HCT116 (cell line): Measurements from ENCODE around the gene WDR48. TPM values are rescaled to one million over a fixed set of nuclear protein-coding genes. Genes with fewer than 3 reads are reported as not detected.

Source experiments
- ATAC-seq: fragments of 200-7000 bp; cut with Tn5 transposase; 2 replicates; pipeline ENCODE4 v1.9.1; 2020; ENCODE audit warnings: mild to moderate bottlenecking, moderate library complexity
- BruUV-seq: library from RNA; stranded (reverse); fragments of 400-500 nt; replicated peaks from 2 replicates; lab custom pipeline; 2021; lab: Mats Ljungman, UMichigan
- CTCF ChIA-PET: fragments of 300-600 bp; sonication (Branson Sonifier 250); formaldehyde crosslinking; loops from one replicate; lab custom pipeline; 2021; ENCODE audit warnings: antibody characterized with exemption; lab: Charles Lee
- POLR2A ChIA-PET: fragments of 300-600, 350-600 bp; sonication (Branson Sonifier 250); formaldehyde crosslinking; loops from one replicate; lab custom pipeline; 2021; ENCODE audit warnings: antibody characterized with exemption; lab: Charles Lee
- RAD21 ChIA-PET, 2 experiments: fragments of 300-600 bp; sonication (Branson Sonifier 250); formaldehyde crosslinking; loops; one replicate each; lab custom pipeline; 2023; ENCODE audit warnings: low total read pairs in 2 of 2; ENCODE audit not compliant: uncharacterized antibody in 2 of 2, unreplicated experiment in 2 of 2, low non-redundant PET in 1 of 2; lab: Charles Lee
- DNase-seq: peaks from one replicate; pipeline ENCODE4 v3.0.0-alpha.2; 2010; ENCODE audit warnings: low read depth, low spot score
- H2AFZ ChIP-seq: fragments of 200-600 bp; shearing (Covaris generic), sonication (generic); 2 replicates; pipeline ENCODE4 v1.6.1; 2017; ENCODE audit warnings: low read depth, mixed run types, mixed read lengths, antibody characterized with exemption, low read length; ENCODE audit not compliant: poor library complexity, severe bottlenecking
- H3K27ac ChIP-seq: 2 replicates; pipeline ENCODE4 v1.5.1; 2012; ENCODE audit warnings: low read depth, low read length
- H3K27me3 ChIP-seq: fragments of 200-600 bp; sonication (generic); 2 replicates; pipeline ENCODE4 v1.6.1; 2016; ENCODE audit warnings: mixed run types, low read length, mixed read lengths; ENCODE audit not compliant: insufficient read depth
- H3K36me3 ChIP-seq, 2 experiments: fragments of 200-500 bp in 1 of 2; fragments of 200-600 bp in 1 of 2; sonication (Bioruptor generic) in 1 of 2; sonication (generic) in 1 of 2; 2 replicates each; pipeline versions ENCODE4 v1.5.1 to v1.6.1; 2014 to 2016; ENCODE audit warnings: low read length in 2 of 2, inconsistent platforms in 1 of 2, mixed read lengths in 1 of 2, mixed run types in 1 of 2; ENCODE audit not compliant: insufficient read depth in 2 of 2, control insufficient read depth in 1 of 2
- H3K4me1 ChIP-seq, 2 experiments: fragments of 200-600 bp in 1 of 2; sonication (generic) in 1 of 2; 2 replicates each; pipeline versions ENCODE4 v1.5.1 to v1.6.1; 2012 to 2017; ENCODE audit warnings: low read length in 2 of 2, inconsistent platforms in 1 of 2, mild to moderate bottlenecking in 1 of 2, mixed read lengths in 1 of 2, mixed run types in 1 of 2, moderate library complexity in 1 of 2; ENCODE audit not compliant: insufficient read depth in 2 of 2, control insufficient read depth in 1 of 2
- H3K4me2 ChIP-seq: fragments of 200-600 bp; sonication (generic); 2 replicates; pipeline ENCODE4 v1.6.1; 2017; ENCODE audit warnings: mixed run types, low read length, mixed read lengths
- H3K4me3 ChIP-seq, 2 experiments: fragments of 200-600 bp in 1 of 2; sonication (generic) in 1 of 2; replicated peaks in 1 of 2; 2 replicates each; pipeline ENCODE4 v1.5.1; 2011 to 2016; ENCODE audit warnings: low read length in 2 of 2, control low read depth in 1 of 2, low read depth in 1 of 2, mild to moderate bottlenecking in 1 of 2, mixed read lengths in 1 of 2, mixed run types in 1 of 2
- H3K79me2 ChIP-seq: fragments of 200-600 bp; sonication (generic); 2 replicates; pipeline ENCODE4 v1.6.1; 2017; ENCODE audit warnings: mild to moderate bottlenecking, mixed run types, low read length, moderate library complexity, mixed read lengths; ENCODE audit not compliant: insufficient read depth
- H3K9ac ChIP-seq: fragments of 200-600 bp; sonication (generic); 2 replicates; pipeline ENCODE4 v1.6.1; 2016; ENCODE audit warnings: low read length, mixed read lengths
- H3K9me2 ChIP-seq: fragments of 200-600 bp; sonication (generic), shearing (Covaris generic); 2 replicates; pipeline ENCODE4 v1.6.1; 2017; ENCODE audit warnings: mixed run types, mild to moderate bottlenecking, moderate library complexity; ENCODE audit not compliant: insufficient read depth
- H3K9me3 ChIP-seq, 2 experiments: fragments of 200-500 bp in 1 of 2; fragments of 200-600 bp in 1 of 2; sonication (Bioruptor generic) in 1 of 2; sonication (generic) in 1 of 2; 2 replicates each; pipeline ENCODE4 v1.6.1; 2014 to 2017; ENCODE audit warnings: low read length in 2 of 2, mixed read lengths in 2 of 2, inconsistent platforms in 1 of 2, low read depth in 1 of 2, mild to moderate bottlenecking in 1 of 2, mixed run types in 1 of 2, moderate library complexity in 1 of 2; ENCODE audit not compliant: control insufficient read depth in 1 of 2, insufficient read depth in 1 of 2
- H4K20me1 ChIP-seq: fragments of 200-600 bp; sonication (generic), shearing (Covaris generic); 2 replicates; pipeline ENCODE4 v1.6.1; 2017; ENCODE audit warnings: mixed run types, mild to moderate bottlenecking, moderate library complexity; ENCODE audit not compliant: insufficient read depth
- EZH2 ChIP-seq: fragments of 200-600 bp; sonication (generic); IDR thresholded peaks from 2 replicates; pipeline ENCODE4 v1.6.1; 2017; ENCODE audit warnings: antibody characterized with exemption, mixed run types
- EZH2phosphoT487 ChIP-seq: fragments of 200-600 bp; IDR thresholded peaks from 2 replicates; pipeline ENCODE4 v1.6.1; 2018; ENCODE audit warnings: antibody characterized with exemption, borderline replicate concordance
- POLR2A ChIP-seq: IDR thresholded peaks from 2 replicates; pipeline ENCODE4 v1.7.0; 2011; ENCODE audit warnings: borderline replicate concordance; ENCODE audit not compliant: insufficient read depth, insufficient read length; ENCODE audit errors: extremely low read depth
- POLR2AphosphoS5 ChIP-seq: IDR thresholded peaks from 2 replicates; pipeline ENCODE4 v1.6.1; 2011; ENCODE audit warnings: mild to moderate bottlenecking, low read depth, low read length, moderate library complexity
- RAD21 ChIP-seq: IDR thresholded peaks from 2 replicates; pipeline ENCODE4 v1.6.1; 2012; ENCODE audit warnings: low read depth, mild to moderate bottlenecking
- SIN3A ChIP-seq: IDR thresholded peaks from 2 replicates; pipeline ENCODE4 v1.6.1; 2012; ENCODE audit warnings: low read depth
- TCF7L2 ChIP-seq: IDR thresholded peaks from 2 replicates; pipeline ENCODE4 v1.7.0; 2011; ENCODE audit warnings: borderline replicate concordance, inconsistent platforms; ENCODE audit not compliant: insufficient read depth, insufficient read length; ENCODE audit errors: extremely low read depth
- YY1 ChIP-seq: IDR thresholded peaks from 2 replicates; pipeline ENCODE4 v1.6.1; 2011; ENCODE audit warnings: low read length, low read depth, moderate library complexity, mild to moderate bottlenecking; ENCODE audit not compliant: insufficient replicate concordance; ENCODE audit errors: extremely low read depth
- ZFX ChIP-seq: fragments of 450-650 bp; IDR thresholded peaks from 2 replicates; pipeline ENCODE4 v1.6.1; 2017
- ZNF274 ChIP-seq: fragments of 200-500 bp; sonication (Bioruptor generic); IDR thresholded peaks from 2 replicates; pipeline ENCODE4 v1.6.1; 2014; ENCODE audit warnings: mild to moderate bottlenecking, low read depth, low read length, inconsistent platforms
- intact Hi-C: fragments of 100-400 bp; cut with micrococcal nuclease; formaldehyde crosslinking; loops from 2 replicates; pipeline ENCODE4 v1.10.0; 2022
- total RNA-seq: library from RNA; stranded (reverse); gene quantifications from one replicate; pipeline ENCODE4 v1.2.1, GENCODE V29; 2021; ENCODE audit not compliant: unreplicated experiment

The WDR48 gene
- total RNA-seq, 1 experiment from 2014 or later, result 35.6 TPM

DNA sequence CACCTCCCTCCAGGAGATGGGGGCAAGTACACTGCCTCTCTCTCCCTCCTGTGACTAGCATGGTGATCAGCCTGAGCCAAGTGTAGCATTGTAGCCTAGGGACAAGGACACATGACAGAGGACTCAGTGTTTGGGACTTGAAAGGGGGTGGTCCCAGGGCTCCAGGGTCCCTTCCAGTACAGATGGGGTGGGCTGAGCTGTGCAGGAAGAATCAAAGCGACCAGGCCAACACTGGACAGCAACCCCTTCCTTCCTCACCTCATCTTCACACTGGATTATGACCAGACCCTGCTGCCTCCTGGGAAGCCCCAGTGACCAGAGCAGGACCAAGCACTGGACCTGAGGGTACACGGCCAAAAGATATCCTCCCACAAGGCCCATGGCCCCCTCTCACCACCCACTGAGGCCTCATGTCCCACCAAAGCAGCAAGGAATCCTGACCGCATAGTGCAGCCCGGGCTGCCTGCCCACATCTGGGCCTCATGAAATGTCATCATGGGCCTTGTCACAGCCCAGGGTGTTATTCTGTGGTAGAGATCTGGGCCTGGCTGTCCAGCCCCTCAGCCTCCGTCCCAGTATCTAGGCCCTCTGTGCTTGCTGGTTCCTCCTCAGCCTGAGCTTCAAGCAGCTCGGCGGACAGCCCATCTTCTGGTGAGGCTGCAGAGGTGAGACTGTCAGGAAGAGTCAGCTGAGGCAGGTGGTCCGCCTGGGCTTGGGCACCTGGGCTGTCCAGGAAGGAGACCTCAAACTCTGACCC is 46.1 kb downstream of the WDR48 start:
- H3K36me3 ChIP-seq, result peaks cover 6 to 26% of the 10 kb centered on the region in 2 experiments; a peak in 3 of 4 replicates
- ChIA-PET POLR2A (no interaction called here), CTCF (no interaction called here)

GRCh38 chr3:39098473-39099000 is 46.7 kb downstream of the WDR48 start:
- Histone ChIP-seq H3K9me3 (no peaks in the 10 kb centered on the region), H3K36me3 (peaks cover 6 to 25% of the 10 kb centered on the region in 2 experiments; a peak in 3 of 4 replicates), H3K4me2 (no peak overlapping the region), H3K4me3 (no peak overlapping the region), H3K4me1 (no peaks in the 10 kb centered on the region), H3K79me2 (no peaks in the 10 kb centered on the region), H4K20me1 (no peaks in the 10 kb centered on the region), H3K27me3 (no peaks in the 10 kb centered on the region), H3K9ac (no peak overlapping the region), H3K9me2 (no peaks in the 10 kb centered on the region), H3K27ac (no peak overlapping the region), H2AFZ (no peak overlapping the region)
- ChIA-PET RAD21 (no interaction called here), CTCF (no interaction called here), POLR2A (no interaction called here)
- intact Hi-C loops, result no loop called here
- DNase-seq (no peak), ATAC-seq (no peak)
- TF ChIP-seq POLR2AphosphoS5 (no peak), TCF7L2 (no peak), RAD21 (no peak), ZFX (no peak), POLR2A (no peak), EZH2 (no peak)
- BruUV-seq, result no TSS peak

More for the DNA sequence above, 46.1 kb downstream of the WDR48 start:
- Histone ChIP-seq H3K4me2 (no peak overlapping the region), H3K79me2 (no peaks in the 10 kb centered on the region), H3K9ac (no peak overlapping the region), H2AFZ (no peak overlapping the region), H3K27me3 (no peaks in the 10 kb centered on the region), H3K4me1 (no peaks in the 10 kb centered on the region), H3K9me2 (no peaks in the 10 kb centered on the region), H4K20me1 (no peaks in the 10 kb centered on the region), H3K27ac (no peak overlapping the region), H3K9me3 (no peaks in the 10 kb centered on the region), H3K4me3 (no peak overlapping the region)
- ATAC-seq, result no peak
- intact Hi-C loops, result no loop called here
- TF ChIP-seq EZH2phosphoT487 (no peak), POLR2A (no peak), ZNF274 (no peak), SIN3A (no peak), YY1 (no peak), RAD21 (no peak)
- RAD21 ChIA-PET, result no interaction called here
- BruUV-seq, result no TSS peak
- no peak for DNase-seq
